ENCODE results near the gene ARHGDIB.

The ARHGDIB gene

GRCh38 chr12:14982562-14982961 lies 21.2 kb upstream of the ARHGDIB start:
- DNase-seq: no peak

- no peak for DNase-seq
Observed at GRCh38 chr12:14981049-14981448, 19.6 kb upstream of the ARHGDIB start.

GRCh38 chr12:14979468-14979867 lies 18.1 kb upstream of the ARHGDIB start:
- DNase-seq: no peak

DNA sequence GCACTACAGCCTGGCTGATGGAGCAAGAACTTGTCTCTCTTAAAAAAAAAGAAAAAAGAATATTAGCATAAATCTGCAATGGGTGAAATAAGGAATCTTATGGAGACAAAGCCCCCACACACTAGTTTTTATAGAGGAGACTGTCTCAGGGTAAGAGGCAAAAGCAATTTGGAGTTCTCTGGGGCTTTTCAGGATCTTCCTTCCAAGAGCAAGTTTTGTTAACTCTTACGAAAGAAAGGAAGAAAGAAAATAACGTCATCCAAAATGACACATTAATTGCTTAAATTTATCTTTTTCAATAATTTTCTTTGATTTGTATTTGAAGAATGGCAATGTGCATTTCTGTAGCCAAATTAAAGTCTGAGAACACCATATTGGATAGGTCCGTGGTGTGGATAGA lies 15.3 kb upstream of the ARHGDIB start:
- no peak for DNase-seq

- DNase-seq: no peak
Observed at GRCh38 chr12:14975457-14975856, 14.1 kb upstream of the ARHGDIB start.

- DNase-seq: no peak
Observed at GRCh38 chr12:14974633-14975032, 13.2 kb upstream of the ARHGDIB start.

DNA sequence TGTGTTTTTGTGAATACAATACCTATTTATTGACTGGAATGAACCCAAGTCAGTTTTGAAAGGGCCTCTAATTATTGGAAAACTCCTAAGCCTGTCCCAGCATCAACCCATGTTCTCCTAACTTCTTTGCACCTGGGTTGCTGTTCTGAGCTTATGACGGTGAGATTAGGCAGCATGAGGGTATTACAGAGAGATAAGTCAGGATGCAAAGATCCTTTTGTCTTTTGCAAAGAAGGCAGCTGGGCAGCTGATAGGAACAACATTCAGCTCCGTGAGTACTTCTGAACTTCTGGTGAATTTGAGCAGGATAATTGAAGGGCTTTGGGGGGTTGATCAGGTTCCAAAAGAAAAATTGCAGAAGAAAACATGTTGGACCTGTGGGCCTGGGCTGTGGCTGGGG lies 11.4 kb upstream of the ARHGDIB start, which contains the start of gene PDE6H:
Gene PDE6H, plus strand, starts transcription at position 227 of the 400 bp plus-strand sequence. CDS start 4,971 bp downstream, outside the sequence.
- no peak for DNase-seq

GRCh38 chr12:14970473-14970872 lies 9.1 kb upstream of the ARHGDIB start:
- DNase-seq: no peak

GRCh38 chr12:14968478-14968877 lies 7.1 kb upstream of the ARHGDIB start:
- DNase-seq: no peak

- no peak for DNase-seq
Observed at GRCh38 chr12:14965221-14965620, 3.8 kb upstream of the ARHGDIB start.

DNA sequence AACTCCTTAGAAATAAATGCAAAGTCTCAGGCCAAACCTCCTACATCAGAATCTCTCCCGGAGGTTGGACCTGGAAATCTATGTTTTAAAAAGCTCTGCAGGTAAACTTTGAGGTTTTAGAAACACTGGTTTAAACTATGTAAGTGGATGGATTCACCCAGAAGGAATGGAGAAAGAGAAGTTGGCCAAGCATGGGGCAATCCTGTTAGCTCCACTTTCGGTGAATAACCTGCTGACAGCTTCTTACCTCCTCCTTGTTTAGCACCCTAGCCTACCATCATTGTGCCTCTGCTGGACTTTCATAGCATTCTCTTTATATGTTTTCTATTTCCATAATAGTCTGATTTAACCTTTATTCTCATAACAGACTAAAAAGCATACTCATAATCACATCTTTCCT lies 3.0 kb upstream of the ARHGDIB start:
- DNase-seq: no peak

DNA sequence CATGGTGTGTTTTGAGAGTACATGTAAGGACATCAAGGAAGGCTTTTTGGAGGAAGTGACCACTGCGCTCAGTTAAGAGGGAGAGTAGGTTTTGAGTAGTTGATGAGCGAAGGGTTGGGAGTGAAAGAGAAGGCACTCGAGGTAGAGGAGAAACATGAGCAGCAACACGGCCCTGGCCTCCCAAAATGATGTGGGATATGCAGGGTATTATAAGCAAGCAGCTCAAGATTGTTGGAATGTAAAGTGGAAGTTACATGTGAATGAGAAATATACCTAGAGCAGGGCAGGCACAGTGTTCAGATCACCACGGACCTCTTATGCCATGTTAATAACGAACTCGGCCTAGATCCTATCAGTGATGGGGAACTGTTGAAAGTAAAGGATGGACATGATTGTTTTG lies 2.1 kb upstream of the ARHGDIB start:
- DNase-seq: no peak

DNA sequence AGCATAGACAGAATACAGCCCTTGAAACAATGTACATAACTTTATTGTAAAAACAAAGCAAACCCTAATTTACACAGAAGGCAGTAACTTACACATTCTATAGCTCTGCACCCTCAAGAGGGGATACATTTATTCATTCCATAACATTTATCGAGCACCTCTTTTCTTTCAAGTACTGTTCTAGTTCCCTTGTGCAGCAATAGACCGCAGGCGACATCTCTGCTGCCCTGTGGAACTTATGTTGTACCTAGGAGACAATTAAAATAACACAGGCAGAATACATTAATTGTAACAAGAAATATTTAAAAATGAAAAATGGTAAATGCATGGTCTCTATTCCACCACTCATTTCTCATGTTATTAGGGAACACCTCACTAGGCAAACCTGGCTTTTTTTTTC lies 1.4 kb upstream of the ARHGDIB start:
- DNase-seq: no peak

GRCh38 chr12:14962153-14962539 lies 745 bp upstream of the ARHGDIB start:
- DNase-seq: no peak

- DNase-seq: peak; percentile 51
Observed at GRCh38 chr12:14960548-14961465, 594 bp downstream of the ARHGDIB start.

DNA sequence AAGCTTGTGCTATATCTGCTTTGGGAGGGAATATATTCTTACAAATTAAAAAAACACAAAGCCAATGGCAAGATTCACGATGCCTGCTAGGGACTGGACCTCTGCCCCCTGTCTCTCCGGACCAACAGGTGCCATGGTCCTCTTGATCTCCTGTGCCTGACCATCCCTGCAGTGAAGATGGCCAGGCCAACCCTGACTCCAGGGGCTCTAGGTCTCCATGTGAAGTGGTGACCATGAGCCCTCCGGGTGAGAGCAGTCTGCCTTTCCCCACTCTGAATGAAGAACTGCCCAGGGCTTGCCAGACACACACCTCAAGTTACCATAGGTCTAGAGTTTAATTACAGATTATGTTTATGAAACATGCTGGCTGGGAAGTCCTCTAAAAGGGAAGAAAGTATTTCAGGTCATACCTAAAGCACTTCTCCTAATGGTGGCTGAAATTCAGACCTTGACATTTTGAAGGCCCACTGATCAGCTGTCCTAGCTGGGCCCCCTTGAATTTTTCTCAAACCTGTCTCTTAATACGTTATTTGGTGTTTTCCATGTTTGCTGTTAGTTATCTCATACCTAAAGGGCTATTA lies 1.4 kb downstream of the ARHGDIB start:
- DNase-seq: no peak

GRCh38 chr12:14959463-14959862 lies 1.9 kb downstream of the ARHGDIB start:
- no peak for DNase-seq

DNA sequence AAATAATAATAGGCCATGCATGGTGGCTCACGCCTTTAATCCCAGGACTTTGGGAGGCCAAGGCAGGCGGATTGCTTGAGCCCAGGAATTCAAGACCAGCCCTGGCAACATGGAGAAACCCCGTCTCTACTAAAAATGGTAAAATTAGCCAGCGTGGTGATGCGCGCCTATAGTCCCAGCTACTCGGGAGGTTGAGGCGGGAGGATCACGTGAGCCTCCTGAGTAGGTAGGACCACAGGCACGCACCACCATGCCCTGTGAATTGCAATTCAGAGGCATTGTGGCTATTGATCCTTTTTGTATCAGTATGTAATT lies 2.3 kb downstream of the ARHGDIB start:
- DNase-seq: no peak

GRCh38 chr12:14958361-14959125 lies 2.9 kb downstream of the ARHGDIB start:
- DNase-seq: no peak

- DNase-seq: no peak
Observed at GRCh38 chr12:14957551-14958168, 3.7 kb downstream of the ARHGDIB start.

- no peak for DNase-seq
Observed at GRCh38 chr12:14956905-14957304, 4.5 kb downstream of the ARHGDIB start.

DNA sequence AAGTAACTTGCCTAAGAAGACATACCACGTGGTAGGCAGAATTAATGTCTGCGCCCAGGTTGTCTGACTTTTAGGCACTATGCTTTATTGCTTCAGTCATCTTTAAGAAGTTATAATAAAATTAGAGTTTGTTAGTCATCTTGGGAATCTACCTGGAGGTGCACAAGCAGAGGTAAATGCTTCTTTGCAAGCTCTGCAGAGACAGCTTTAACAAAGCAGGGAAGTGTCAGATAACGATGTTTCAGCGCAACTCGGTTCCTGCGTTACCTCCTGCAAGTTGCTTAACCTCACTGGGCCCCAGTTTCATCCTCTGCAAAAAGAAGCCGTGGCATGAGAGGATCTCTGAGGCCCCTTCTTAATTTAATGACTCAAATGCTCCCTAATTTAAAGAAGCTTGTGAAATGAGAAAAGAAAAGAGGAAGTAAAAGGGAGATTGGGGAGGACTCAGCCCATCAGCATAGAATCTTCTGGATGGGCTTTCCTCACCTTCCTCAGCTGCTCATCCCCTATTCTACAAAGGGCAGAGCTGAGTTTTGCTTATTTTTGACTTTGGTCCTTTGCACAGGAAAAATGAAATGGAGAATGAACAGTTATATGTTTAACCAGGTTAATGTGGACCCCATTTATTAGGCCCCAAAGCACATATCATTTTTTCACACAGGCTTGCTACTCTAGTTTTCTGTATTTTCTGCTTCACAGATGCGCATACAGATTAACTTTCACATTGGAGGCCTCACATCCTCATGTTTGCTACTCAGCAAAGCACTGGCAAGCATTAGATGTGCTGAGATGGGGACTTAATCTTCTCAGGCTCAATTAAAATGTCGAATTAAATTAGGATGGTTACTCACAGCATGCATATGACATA lies 5.1 kb downstream of the ARHGDIB start:
- DNase-seq: no peak
